ENCODE results near the gene RAB6B.

RAB6B gene

DNA sequence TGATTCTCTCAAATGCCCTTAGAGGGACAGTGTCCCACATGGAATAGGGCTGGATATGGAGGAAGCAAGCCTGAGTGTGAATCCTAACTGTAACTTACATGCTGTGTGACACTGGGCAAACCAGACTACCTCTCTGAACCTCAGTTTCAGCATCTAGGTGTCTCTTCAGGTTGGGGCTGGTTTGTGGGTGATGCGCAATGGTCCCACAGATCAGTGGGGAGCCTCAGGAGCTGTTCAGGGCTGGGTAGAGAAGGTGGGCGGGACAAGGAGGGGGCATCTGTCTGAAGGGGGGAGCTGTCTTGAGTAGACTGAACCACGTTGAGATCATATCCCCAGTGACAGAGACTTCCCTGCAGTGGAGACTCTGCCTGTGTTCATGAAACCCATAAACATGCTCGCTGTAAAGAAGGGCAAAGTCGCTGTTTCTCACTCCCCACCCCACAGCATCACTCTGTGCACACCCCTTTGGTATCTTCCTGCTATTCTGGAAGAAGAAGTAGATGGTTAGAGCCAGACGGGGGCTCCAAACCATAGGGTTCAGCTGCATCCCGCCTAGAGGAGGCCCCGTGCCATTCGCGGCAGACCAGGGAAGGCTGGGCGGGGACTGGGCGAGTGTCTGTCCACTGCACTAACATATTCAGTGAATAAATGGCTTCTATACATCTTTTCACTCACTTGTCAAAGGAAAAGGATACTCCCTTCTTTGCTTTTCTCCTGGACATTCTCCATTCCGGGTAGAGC lies 61.6 kb downstream of the RAB6B start:
- TF ChIP-seq, protein P1, sequence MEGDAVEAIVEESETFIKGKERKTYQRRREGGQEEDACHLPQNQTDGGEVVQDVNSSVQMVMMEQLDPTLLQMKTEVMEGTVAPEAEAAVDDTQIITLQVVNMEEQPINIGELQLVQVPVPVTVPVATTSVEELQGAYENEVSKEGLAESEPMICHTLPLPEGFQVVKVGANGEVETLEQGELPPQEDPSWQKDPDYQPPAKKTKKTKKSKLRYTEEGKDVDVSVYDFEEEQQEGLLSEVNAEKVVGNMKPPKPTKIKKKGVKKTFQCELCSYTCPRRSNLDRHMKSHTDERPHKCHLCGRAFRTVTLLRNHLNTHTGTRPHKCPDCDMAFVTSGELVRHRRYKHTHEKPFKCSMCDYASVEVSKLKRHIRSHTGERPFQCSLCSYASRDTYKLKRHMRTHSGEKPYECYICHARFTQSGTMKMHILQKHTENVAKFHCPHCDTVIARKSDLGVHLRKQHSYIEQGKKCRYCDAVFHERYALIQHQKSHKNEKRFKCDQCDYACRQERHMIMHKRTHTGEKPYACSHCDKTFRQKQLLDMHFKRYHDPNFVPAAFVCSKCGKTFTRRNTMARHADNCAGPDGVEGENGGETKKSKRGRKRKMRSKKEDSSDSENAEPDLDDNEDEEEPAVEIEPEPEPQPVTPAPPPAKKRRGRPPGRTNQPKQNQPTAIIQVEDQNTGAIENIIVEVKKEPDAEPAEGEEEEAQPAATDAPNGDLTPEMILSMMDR (IDR thresholded peaks at IDR 0.05; ENCODE audit: low read depth, low read length, missing control alignments), result no peak
- DNase-seq (ENCODE audit: low read depth), result no peak

DNA sequence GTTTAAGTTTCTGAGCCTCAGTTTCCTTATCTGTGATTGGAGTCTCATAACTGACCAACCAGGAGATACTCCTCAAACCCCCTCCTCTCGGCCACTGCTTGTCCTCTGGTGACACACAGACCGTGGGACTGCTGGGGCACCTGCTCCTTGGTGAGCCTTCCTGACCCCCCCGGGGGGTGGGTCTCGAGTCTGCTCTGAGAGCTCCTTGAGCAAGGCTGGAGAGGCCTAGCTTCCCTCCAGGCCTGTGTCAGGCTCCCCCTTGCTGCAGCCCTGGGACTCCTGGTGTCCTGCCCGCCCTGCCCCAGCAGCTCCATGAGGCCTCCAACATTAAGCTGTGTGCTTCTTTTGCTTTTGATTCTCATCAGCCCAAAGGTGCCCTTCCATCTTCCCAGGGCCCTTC lies 62.4 kb downstream of the RAB6B start:
- TF ChIP-seq, protein P1 (IDR thresholded peaks at IDR 0.05; ENCODE audit: low read depth, low read length, missing control alignments), result no peak
- H3K4me3 ChIP-seq (ENCODE audit: low read depth, low read length), result no peak overlapping the region
- no peak for DNase-seq (ENCODE audit: low read depth)

More for the DNA sequence above, 61.6 kb downstream of the RAB6B start:
- H3K4me3 ChIP-seq (ENCODE audit: low read depth, low read length), result no peak overlapping the region

DNA sequence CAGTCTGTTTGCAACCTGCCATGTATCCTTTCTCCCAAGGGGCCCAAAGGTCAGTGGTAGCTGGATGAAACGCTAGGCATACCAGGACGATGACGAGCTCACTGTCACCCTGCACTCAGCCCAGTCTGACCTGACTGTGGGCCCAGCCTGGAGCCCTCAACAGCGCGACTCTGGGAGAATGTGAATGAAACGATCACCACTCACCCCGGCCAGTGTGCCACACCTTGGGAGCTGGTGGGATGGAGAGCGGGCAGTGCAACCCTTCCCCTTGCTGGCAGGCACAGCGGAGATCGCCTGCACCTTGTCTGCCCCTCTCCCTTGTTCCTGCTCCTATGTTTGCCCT lies 62.9 kb downstream of the RAB6B start:
- TF ChIP-seq, protein P1 (IDR thresholded peaks at IDR 0.05; ENCODE audit: low read depth, low read length, missing control alignments), result no peak
- no peak for DNase-seq (ENCODE audit: low read depth)
- no peak overlapping the region for H3K4me3 ChIP-seq (ENCODE audit: low read depth, low read length)

DNA sequence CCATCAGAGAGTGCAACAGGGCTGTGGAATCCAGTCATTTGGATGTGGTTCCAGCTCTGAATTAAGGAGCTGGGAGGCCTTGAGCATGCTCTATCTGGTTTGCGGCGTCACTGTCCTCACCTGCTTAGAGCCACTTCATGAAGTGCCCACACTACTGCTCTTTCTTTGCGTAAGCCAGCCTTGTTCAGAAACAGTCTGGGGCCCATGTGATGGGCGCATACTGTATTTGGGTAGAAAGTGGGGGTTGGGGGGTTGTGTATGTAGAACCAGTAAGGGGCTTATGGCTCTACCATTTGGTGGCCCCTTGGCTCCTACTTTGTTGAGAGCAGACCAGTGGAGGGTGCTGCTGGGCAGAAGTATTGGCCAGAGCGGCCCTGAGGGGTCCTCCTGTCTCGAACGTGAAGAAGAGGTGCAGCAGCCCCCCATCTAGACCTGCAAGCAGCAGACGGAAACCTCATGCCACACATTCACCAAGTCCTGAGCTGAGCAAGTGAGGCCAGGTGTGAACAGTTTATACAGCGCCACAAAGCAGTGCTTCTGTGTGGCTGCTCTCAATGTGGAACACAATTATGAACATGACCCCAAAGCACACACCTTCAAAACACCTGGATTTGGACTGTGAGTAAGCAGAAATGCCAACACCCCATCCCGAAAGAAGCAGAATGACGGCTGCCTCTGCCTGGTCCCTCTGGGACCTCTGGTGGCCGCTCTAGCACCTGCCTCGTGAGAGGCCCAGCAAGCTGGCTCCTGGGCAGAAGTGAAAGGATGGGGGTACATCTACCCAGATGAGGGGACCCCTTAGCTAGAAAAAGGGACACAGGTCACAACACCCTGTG lies 63.5 kb downstream of the RAB6B start:
- H3K4me3 ChIP-seq (ENCODE audit: low read depth, low read length), result no peak overlapping the region
- DNase-seq (ENCODE audit: low read depth), result no peak
- TF ChIP-seq, protein P1 (IDR thresholded peaks at IDR 0.05; ENCODE audit: low read depth, low read length, missing control alignments), result peak; percentile 44

DNA sequence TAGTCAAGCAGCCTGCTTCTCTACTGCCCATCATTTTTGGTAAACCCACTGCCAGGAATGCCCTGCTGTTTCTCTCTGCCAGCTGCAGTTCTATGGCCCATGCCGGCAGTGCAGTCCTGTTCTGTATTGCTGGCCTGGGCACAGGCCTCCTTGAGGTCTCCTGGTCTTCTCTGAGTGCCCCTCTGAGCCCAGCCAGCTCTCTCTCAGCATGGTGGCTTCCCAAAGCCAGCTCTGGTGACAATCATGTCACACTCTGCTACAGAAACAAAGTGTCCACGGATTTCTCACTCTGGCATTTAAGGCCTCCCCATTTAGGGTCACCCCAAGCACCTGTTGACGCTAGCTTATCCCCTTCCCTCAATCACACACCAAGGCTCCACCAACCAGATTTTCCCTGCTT lies 65.6 kb downstream of the RAB6B start:
- no peak overlapping the region for H3K4me3 ChIP-seq (ENCODE audit: low read depth, low read length)
- DNase-seq (ENCODE audit: low read depth), result no peak
- TF ChIP-seq, protein P1 (IDR thresholded peaks at IDR 0.05; ENCODE audit: low read depth, low read length, missing control alignments), result no peak

DNA sequence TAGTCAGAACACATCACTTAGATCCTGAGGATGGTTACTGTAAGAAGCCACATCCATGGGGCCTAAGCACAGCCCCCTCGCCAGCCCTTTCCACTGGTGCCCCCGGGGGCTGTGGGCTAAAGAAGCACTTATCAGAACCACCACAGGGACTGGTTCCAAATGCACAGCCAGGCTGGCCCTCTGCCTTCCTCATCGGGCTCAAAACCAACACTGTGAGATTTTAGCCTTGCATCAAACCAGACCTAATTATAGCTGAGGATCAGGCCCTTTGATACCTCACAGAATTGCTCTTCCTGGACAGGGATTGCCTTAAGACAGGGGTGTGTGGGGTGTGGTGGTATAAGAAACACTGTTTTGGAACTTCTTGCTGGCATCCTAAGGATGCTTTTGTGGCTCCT lies 66.4 kb downstream of the RAB6B start:
- TF ChIP-seq, protein P1 (IDR thresholded peaks at IDR 0.05; ENCODE audit: low read depth, low read length, missing control alignments), result no peak
- no peak for DNase-seq (ENCODE audit: low read depth)
- H3K4me3 ChIP-seq (ENCODE audit: low read depth, low read length), result no peak overlapping the region
